Skeletal muscle satellite cell (primary cell): ENCODE data around the gene DFFA.
"Not testable (repeated sequence)": the region's sequence is repeated elsewhere in the genome, so short reads cannot be mapped to it uniquely, and the experiment has no call there.

Source experiments
- H3K27me3 ChIP-seq: 2 replicates; pipeline ENCODE4 v1.7.0; 2013; ENCODE audit warnings: low read length; ENCODE audit not compliant: control insufficient read depth, insufficient read depth
- H3K36me3 ChIP-seq: 2 replicates; pipeline ENCODE4 v1.7.0; 2013; ENCODE audit warnings: mild to moderate bottlenecking, control low read depth, low read length; ENCODE audit not compliant: insufficient read depth
- H3K4me1 ChIP-seq: 2 replicates; pipeline ENCODE4 v1.7.0; 2013; ENCODE audit warnings: low read length; ENCODE audit not compliant: control insufficient read depth, insufficient read depth
- H3K4me2 ChIP-seq: 2 replicates; pipeline ENCODE4 v1.7.0; 2013; ENCODE audit warnings: mild to moderate bottlenecking, low read length
- H3K4me3 ChIP-seq: 2 replicates; pipeline ENCODE4 v1.7.0; 2013; ENCODE audit warnings: low read length
- H3K9ac ChIP-seq: 2 replicates; pipeline ENCODE4 v1.7.0; 2013; ENCODE audit warnings: mild to moderate bottlenecking, low read depth, low read length, moderate library complexity
- H3K9me3 ChIP-seq: replicated peaks from 2 replicates; pipeline ENCODE4 v1.7.0; 2013; ENCODE audit warnings: mild to moderate bottlenecking, control low read depth, low read length

DFFA gene

GRCh38 chr1:10421637-10422036 lies 50.7 kb downstream of the DFFA start:
- Histone ChIP-seq H3K27me3 (no peaks in the 10 kb centered on the region), H3K4me1 (peaks cover 4% of the 10 kb centered on the region), H3K4me2 (no peak overlapping the region), H3K4me3 (no peak overlapping the region), H3K9me3 (no peaks in the 10 kb centered on the region), H3K9ac (no peak overlapping the region), H3K36me3 (peaks cover 48% of the 10 kb centered on the region)

DNA sequence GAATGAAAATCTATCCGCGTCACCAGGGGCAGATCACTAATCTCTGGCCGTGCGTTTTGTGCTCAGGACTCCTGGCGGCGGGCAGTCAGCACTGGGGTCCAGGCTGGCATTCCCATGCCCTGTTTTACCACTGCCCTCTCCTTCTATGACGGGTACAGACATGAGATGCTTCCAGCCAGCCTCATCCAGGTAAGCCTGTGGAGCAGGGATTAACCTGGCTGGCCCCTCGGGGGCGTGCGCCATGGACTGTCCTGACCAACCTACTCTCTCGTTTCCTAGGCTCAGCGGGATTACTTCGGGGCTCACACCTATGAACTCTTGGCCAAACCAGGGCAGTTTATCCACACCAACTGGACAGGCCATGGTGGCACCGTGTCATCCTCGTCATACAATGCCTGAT lies 53.0 kb downstream of the DFFA start:
- Histone ChIP-seq H3K4me1 (peaks cover 13% of the 10 kb centered on the region), H3K36me3 (peaks cover 69% of the 10 kb centered on the region), H3K27me3 (no peaks in the 10 kb centered on the region), H3K4me3 (no peak overlapping the region), H3K9me3 (no peaks in the 10 kb centered on the region), H3K4me2 (no peak overlapping the region), H3K9ac (no peak overlapping the region)

- peaks cover 69% of the 10 kb centered on the region for H3K36me3 ChIP-seq
- H3K4me1 ChIP-seq: peaks cover 11% of the 10 kb centered on the region
- not testable (repeated sequence) for H3K9me3 ChIP-seq
These were observed 53.6 kb downstream of the DFFA start for GRCh38 chr1:10418741-10419140.

GRCh38 chr1:10415967-10416366 lies 56.4 kb downstream of the DFFA start:
- not testable (repeated sequence) for H3K9me3 ChIP-seq, H3K4me2 ChIP-seq, H3K27me3 ChIP-seq, H3K4me1 ChIP-seq, H3K4me3 ChIP-seq
- H3K9ac ChIP-seq: peak overlapping the region; percentile 53
- peaks cover 83% of the 10 kb centered on the region for H3K36me3 ChIP-seq

More at GRCh38 chr1:10418741-10419140, 53.6 kb downstream of the DFFA start:
- not testable (repeated sequence) for H3K4me2 ChIP-seq, H3K4me3 ChIP-seq, H3K9ac ChIP-seq, H3K27me3 ChIP-seq

GRCh38 chr1:10415211-10415930 lies 57.0 kb downstream of the DFFA start:
- peak overlapping the region; percentile 53 for H3K9ac ChIP-seq
- H3K9me3 ChIP-seq: no peaks in the 10 kb centered on the region
- H3K36me3 ChIP-seq: peaks cover 86% of the 10 kb centered on the region
- no peak overlapping the region for H3K4me2 ChIP-seq
- H3K4me3 ChIP-seq: no peak overlapping the region
- H3K27me3 ChIP-seq: no peaks in the 10 kb centered on the region
- H3K4me1 ChIP-seq: peaks cover 9% of the 10 kb centered on the region

DNA sequence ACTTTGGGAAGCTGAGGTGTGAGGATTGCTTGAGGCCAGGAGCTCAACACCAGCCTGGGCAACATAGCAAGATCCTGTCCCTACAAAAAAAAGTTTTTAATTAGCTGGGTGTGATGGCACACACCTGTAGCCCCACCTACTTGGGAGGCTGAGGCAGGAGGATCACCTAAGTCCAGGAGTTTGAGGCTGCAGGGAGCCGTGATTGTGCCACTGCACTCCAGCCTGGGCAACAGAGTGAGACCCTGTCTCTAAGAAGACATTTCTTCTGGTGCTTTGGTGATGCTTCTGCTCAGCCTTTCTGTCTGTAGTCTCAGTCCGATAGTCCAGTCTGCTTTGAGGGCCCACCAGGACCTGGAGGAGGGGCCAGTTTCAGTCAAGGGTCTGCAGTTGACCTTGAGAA lies 65.1 kb downstream of the DFFA start:
- peaks cover 88% of the 10 kb centered on the region for H3K36me3 ChIP-seq
- H3K4me1 ChIP-seq: peaks cover 20% of the 10 kb centered on the region
- H3K4me3 ChIP-seq: no peak overlapping the region
- no peaks in the 10 kb centered on the region for H3K27me3 ChIP-seq
- no peak overlapping the region for H3K9ac ChIP-seq
- H3K9me3 ChIP-seq: no peaks in the 10 kb centered on the region
- no peak overlapping the region for H3K4me2 ChIP-seq
